ENCODE measurements around the gene MAGI2.

GRCh38 chr7:78191475-78192079 is 1261.9 kb downstream of the MAGI2 start:
- TF ChIP-seq CTCF (conservative IDR thresholded peaks at IDR 0.05; ENCODE audit: low read depth, low read length) (no peak), EZH2 (IDR thresholded peaks at IDR 0.05; ENCODE audit: borderline replicate concordance, low read depth, low read length, poor library complexity, severe bottlenecking) (no peak)

Measured in A673 (cell line).